IMR-90 (cell line): ENCODE data around the gene MAGI3. TPM values are rescaled to one million over a fixed set of nuclear protein-coding genes. Genes with fewer than 3 reads are reported as not detected.

Experiments
- ATAC-seq: fragments of 200-7000 bp; cut with Tn5 transposase; 2 replicates; pipeline ENCODE4 v1.9.1; 2020; ENCODE audit warnings: low read depth, mild to moderate bottlenecking, moderate library complexity
- BruUV-seq: library from RNA; stranded (reverse); fragments of 400-500 nt; replicated peaks from 2 replicates; lab custom pipeline; 2021; lab: Mats Ljungman, UMichigan
- CTCF ChIA-PET: fragments of 300-600 bp; formaldehyde crosslinking; extraction: SDS; loops from one replicate; lab custom pipeline; 2021; ENCODE audit warnings: antibody characterized with exemption; lab: Yijun Ruan, JAX
- POLR2A ChIA-PET: fragments of 300-600 bp; sonication (Branson Sonifier 250); formaldehyde crosslinking; loops from one replicate; lab custom pipeline; 2022; ENCODE audit warnings: antibody characterized with exemption; ENCODE audit not compliant: unreplicated experiment; lab: Charles Lee
- DNase-seq: peaks from one replicate; pipeline ENCODE4 v3.0.0; 2013
- H2AFZ ChIP-seq: replicated peaks from 2 replicates; pipeline ENCODE3; 2013; ENCODE audit warnings: low read length, mild to moderate bottlenecking; ENCODE audit not compliant: poor library complexity
- H2AK5ac ChIP-seq: 2 replicates; pipeline ENCODE4 v1.6.1; 2013; ENCODE audit warnings: low read depth, low read length, inconsistent platforms
- H2AK9ac ChIP-seq: replicated peaks from 2 replicates; pipeline ENCODE3; 2013; ENCODE audit warnings: mild to moderate bottlenecking, low read depth, low read length, moderate library complexity; ENCODE audit not compliant: poor library complexity
- H2BK120ac ChIP-seq: 2 replicates; pipeline ENCODE4 v1.6.1; 2013; ENCODE audit warnings: low read depth, low read length, inconsistent platforms
- H2BK15ac ChIP-seq: 3 replicates; pipeline ENCODE4 v1.6.1; 2013; ENCODE audit warnings: low read depth, low read length, inconsistent platforms
- H2BK20ac ChIP-seq: 2 replicates; pipeline ENCODE4 v1.6.1; 2013; ENCODE audit warnings: low read depth, mild to moderate bottlenecking, inconsistent platforms, low read length, moderate library complexity
- H2BK5ac ChIP-seq: 2 replicates; pipeline ENCODE4 v1.6.1; 2013; ENCODE audit warnings: mild to moderate bottlenecking, low read depth, low read length, inconsistent platforms; ENCODE audit not compliant: poor library complexity, severe bottlenecking
- H3K14ac ChIP-seq: replicated peaks from 2 replicates; pipeline ENCODE4 v1.6.1; 2013; ENCODE audit warnings: low read depth, low read length, inconsistent platforms
- H3K18ac ChIP-seq: 2 replicates; pipeline ENCODE4 v1.6.1; 2013; ENCODE audit warnings: low read depth, low read length, control low read depth
- H3K23ac ChIP-seq: 2 replicates; pipeline ENCODE4 v1.6.1; 2013; ENCODE audit warnings: low read depth, low read length, inconsistent platforms
- H3K27ac ChIP-seq: 2 replicates; pipeline ENCODE4 v1.5.1; 2013; ENCODE audit warnings: mild to moderate bottlenecking, control low read depth, low read length; ENCODE audit not compliant: insufficient read depth
- H3K27me3 ChIP-seq: 2 replicates; pipeline ENCODE4 v1.6.1; 2013; ENCODE audit warnings: low read length; ENCODE audit not compliant: control insufficient read depth, insufficient read depth
- H3K36me3 ChIP-seq: 2 replicates; pipeline ENCODE4 v1.6.1; 2013; ENCODE audit warnings: low read length, mixed read lengths; ENCODE audit not compliant: control insufficient read depth, insufficient read depth
- H3K4ac ChIP-seq: 2 replicates; pipeline ENCODE4 v1.6.1; 2013; ENCODE audit warnings: low read depth, low read length, inconsistent platforms
- H3K4me1 ChIP-seq: 2 replicates; pipeline ENCODE4 v1.6.1; 2013; ENCODE audit warnings: low read length, mixed read lengths; ENCODE audit not compliant: control insufficient read depth, insufficient read depth
- H3K4me2 ChIP-seq: 2 replicates; pipeline ENCODE4 v1.6.1; 2013; ENCODE audit warnings: low read depth, mild to moderate bottlenecking, control low read depth, low read length, moderate library complexity
- H3K4me3 ChIP-seq: 2 replicates; pipeline ENCODE4 v1.5.1; 2013; ENCODE audit warnings: low read depth, mild to moderate bottlenecking, control low read depth, low read length, moderate library complexity; ENCODE audit not compliant: insufficient read depth
- H3K56ac ChIP-seq: 2 replicates; pipeline ENCODE4 v1.6.1; 2013; ENCODE audit warnings: low read length, inconsistent platforms; ENCODE audit not compliant: insufficient read depth; ENCODE audit errors: extremely low read depth
- H3K79me1 ChIP-seq, 2 experiments: 2 replicates each; pipeline ENCODE4 v1.6.1; 2013; ENCODE audit warnings: low read length in 2 of 2, inconsistent platforms in 1 of 2, low read depth in 1 of 2
- H3K9ac ChIP-seq: 2 replicates; pipeline ENCODE4 v1.6.1; 2013; ENCODE audit warnings: low read depth, low read length, control low read depth
- H3K9me1 ChIP-seq: 2 replicates; pipeline ENCODE4 v1.6.1; 2013; ENCODE audit warnings: low read length, inconsistent platforms; ENCODE audit not compliant: insufficient read depth
- H3K9me3 ChIP-seq: 2 replicates; pipeline ENCODE4 v1.6.1; 2013; ENCODE audit warnings: low read length; ENCODE audit not compliant: control insufficient read depth, insufficient read depth
- H4K20me1 ChIP-seq: 2 replicates; pipeline ENCODE4 v1.6.1; 2013; ENCODE audit warnings: low read length, inconsistent platforms; ENCODE audit not compliant: insufficient read depth
- H4K5ac ChIP-seq: 2 replicates; pipeline ENCODE4 v1.6.1; 2013; ENCODE audit warnings: mild to moderate bottlenecking, low read depth, low read length, control low read depth
- H4K8ac ChIP-seq, 2 experiments: 2 replicates each; pipeline ENCODE4 v1.6.1; 2013; ENCODE audit warnings: low read depth in 2 of 2, low read length in 2 of 2, control low read depth in 1 of 2, inconsistent platforms in 1 of 2
- H4K91ac ChIP-seq: 2 replicates; pipeline ENCODE4 v1.6.1; 2013; ENCODE audit warnings: low read depth, low read length, inconsistent platforms; ENCODE audit not compliant: insufficient read depth
- MAZ ChIP-seq: IDR thresholded peaks from 2 replicates; pipeline ENCODE4 v1.6.1; 2012; ENCODE audit warnings: low read depth, mild to moderate bottlenecking, low read length, improper control_type of control experiment, moderate library complexity, borderline replicate concordance
- MXI1 ChIP-seq: IDR thresholded peaks from 2 replicates; pipeline ENCODE4 v1.6.1; 2012; ENCODE audit warnings: low read depth, mild to moderate bottlenecking, low read length, moderate library complexity, borderline replicate concordance
- NFE2L2 ChIP-seq: fragments of 150-350 bp; IDR thresholded peaks from 2 replicates; pipeline ENCODE4 v1.6.1; 2016; ENCODE audit warnings: low read depth, mild to moderate bottlenecking, low read length
- RAD21 ChIP-seq: IDR thresholded peaks from 2 replicates; pipeline ENCODE4 v1.6.1; 2012; ENCODE audit warnings: low read length, improper control_type of control experiment
- RCOR1 ChIP-seq: IDR thresholded peaks from 2 replicates; pipeline ENCODE4 v1.6.1; 2012; ENCODE audit warnings: mild to moderate bottlenecking, low read length, improper control_type of control experiment; ENCODE audit not compliant: insufficient replicate concordance
- SMC3 ChIP-seq: fragments of 150-350 bp; IDR thresholded peaks from 2 replicates; pipeline ENCODE4 v1.6.1; 2016; ENCODE audit warnings: low read depth, mild to moderate bottlenecking, antibody characterized with exemption, low read length, moderate library complexity
- WGBS, 2 experiments: methylation state at CpG; one replicate each; pipeline versions ENCODE4 v1.1.5 to v1.1.7; 2013; ENCODE audit warnings: missing lambda C conversion rate in 2 of 2; ENCODE audit not compliant: insufficient read length in 1 of 2; ENCODE audit errors: extremely low coverage in 2 of 2; 5-methylcytosine and 5-hydroxymethylcytosine counted together
- dilution Hi-C: fragments of 300-500 bp; cut with HindIII; formaldehyde crosslinking; loops from one replicate; pipeline ENCODE4 v1.14.3; 2018; ENCODE audit warnings: low sequenced_read_pairs; ENCODE audit not compliant: unreplicated experiment
- in situ Hi-C: fragments of 300-500 bp; cut with MboI; formaldehyde crosslinking; loops from 3 replicates; pipeline ENCODE4 v1.14.3; 2019; ENCODE audit warnings: low sequenced_read_pairs, inconsistent platforms, mixed read lengths
- intact Hi-C: fragments of 100-400 bp; cut with micrococcal nuclease; formaldehyde crosslinking; loops from 2 replicates; pipeline ENCODE4 v1.10.0; 2022
- polyA plus RNA-seq, 3 experiments: library from polyadenylated mRNA; depleted of rRNA; stranded (reverse); fragments of >200 nt; gene quantifications; 2 replicates each; pipeline ENCODE4 v1.2.3, GENCODE V29; 2012; ENCODE audit warnings: low replicate concordance in 1 of 3
- total RNA-seq: library from RNA; depleted of rRNA; stranded (reverse); fragments of >200 nt; gene quantifications from 2 replicates; pipeline ENCODE4 v1.2.3, GENCODE V29; 2012

The MAGI3 gene
- total and polyA plus RNA-seq, 2 of the 4 experiments (the other 2 are of a cell fraction), result 2.5 to 8.8 TPM

- no TSS peak for BruUV-seq
These were observed 11.4 kb downstream of the MAGI3 start for GRCh38 chr1:113401728-113402127.

More at GRCh38 chr1:113401728-113402127, 11.4 kb downstream of the MAGI3 start:
- no peak overlapping the region for H3K56ac ChIP-seq
- no peak overlapping the region for H2AK9ac ChIP-seq
- H3K9ac ChIP-seq, result no peak overlapping the region
- no peak overlapping the region for H3K4ac ChIP-seq
- H2BK120ac ChIP-seq, result no peak overlapping the region
- no peak overlapping the region for H4K91ac ChIP-seq
- peaks cover 7% of the 10 kb centered on the region; the same call in 1 of the 2 replicates for H3K9me1 ChIP-seq
- intact Hi-C loops (no loop called here), in situ Hi-C loops (no loop called here), dilution Hi-C loops (no loop called here)
- H3K36me3 ChIP-seq, result no peaks in the 10 kb centered on the region
- no peak overlapping the region for H2AK5ac ChIP-seq
- peaks cover 36 to 43% of the 10 kb centered on the region in 2 experiments for H3K79me1 ChIP-seq
- no peak overlapping the region for H2BK15ac ChIP-seq
- peaks cover 5% of the 10 kb centered on the region for H3K4me1 ChIP-seq
- no peak for ATAC-seq
- no peak overlapping the region for H3K14ac ChIP-seq
- H3K27me3 ChIP-seq, result no peaks in the 10 kb centered on the region
- H4K8ac ChIP-seq, result no peak overlapping the region
- no peak overlapping the region for H3K23ac ChIP-seq
- no peaks in the 10 kb centered on the region for H4K20me1 ChIP-seq
- H2AFZ ChIP-seq, result no peak overlapping the region
- H3K9me3 ChIP-seq, result no peaks in the 10 kb centered on the region
- no peak overlapping the region for H3K27ac ChIP-seq
- no peak overlapping the region for H2BK20ac ChIP-seq
- no peak overlapping the region for H4K5ac ChIP-seq
- CTCF ChIA-PET, result no interaction called here
- DNase-seq, result no peak
- TF ChIP-seq SMC3 (no peak), NFE2L2 (no peak), MXI1 (no peak), MAZ (no peak), RAD21 (no peak), RCOR1 (no peak)
- no peak overlapping the region for H3K4me2 ChIP-seq
- POLR2A ChIA-PET, result no interaction called here
- no CpG with 5 or more reads among the region's 3 CpGs for WGBS, 2 experiments
- no peak overlapping the region for H2BK5ac ChIP-seq
- no peak overlapping the region for H3K4me3 ChIP-seq
- no peak overlapping the region for H3K18ac ChIP-seq
